ENCODE measurements around the gene MAPRE2.

DNA sequence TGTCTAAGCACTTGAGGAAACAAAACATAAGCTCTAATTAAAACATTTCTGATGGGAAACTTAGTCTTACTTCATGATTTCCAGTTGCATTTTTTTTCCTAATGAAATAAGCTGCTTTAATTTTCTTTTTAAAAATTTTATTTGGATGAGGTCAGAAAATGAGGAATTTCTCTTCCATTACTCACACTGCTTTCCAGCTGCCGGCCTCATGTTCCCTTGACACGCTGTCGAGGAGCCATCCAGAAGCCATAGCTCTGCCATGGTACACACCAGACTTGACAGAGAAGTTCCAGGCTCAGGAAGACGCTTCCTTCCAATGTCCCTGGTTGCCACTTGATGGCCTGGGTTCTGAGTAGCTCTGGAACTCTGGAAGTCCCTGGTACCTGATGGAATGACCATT lies 12.1 kb upstream of the MAPRE2 start:
- TF ChIP-seq EZH2 (IDR thresholded peaks at IDR 0.05; ENCODE audit: insufficient read depth, poor library complexity, severe bottlenecking), result no peak
- no peak for TF ChIP-seq EZH2phosphoT487 (IDR thresholded peaks at IDR 0.05; ENCODE audit: insufficient read depth, low read depth)
